Skeletal muscle cell (primary cell): ENCODE data around the gene DYNC1I1.
"Not testable (repeated sequence)": the region's sequence is repeated elsewhere in the genome, so short reads cannot be mapped to it uniquely, and the experiment has no call there.

Experiments
- DNase-seq: peaks from one replicate; pipeline ENCODE4 v3.0.0-alpha.2; 2010; ENCODE audit warnings: low read depth
- H3K4me3 ChIP-seq: 2 replicates; pipeline ENCODE4 v1.5.1; 2011; ENCODE audit warnings: low read depth, mild to moderate bottlenecking, control low read depth, low read length, moderate library complexity

Gene DYNC1I1

GRCh38 chr7:95931460-95932232 lies 159.3 kb downstream of the DYNC1I1 start:
- DNase-seq, result no peak
- H3K4me3 ChIP-seq, result no peak overlapping the region

- no peak for DNase-seq
- H3K4me3 ChIP-seq, result no peak overlapping the region
These were observed 161.3 kb downstream of the DYNC1I1 start for GRCh38 chr7:95933618-95934017.

DNA sequence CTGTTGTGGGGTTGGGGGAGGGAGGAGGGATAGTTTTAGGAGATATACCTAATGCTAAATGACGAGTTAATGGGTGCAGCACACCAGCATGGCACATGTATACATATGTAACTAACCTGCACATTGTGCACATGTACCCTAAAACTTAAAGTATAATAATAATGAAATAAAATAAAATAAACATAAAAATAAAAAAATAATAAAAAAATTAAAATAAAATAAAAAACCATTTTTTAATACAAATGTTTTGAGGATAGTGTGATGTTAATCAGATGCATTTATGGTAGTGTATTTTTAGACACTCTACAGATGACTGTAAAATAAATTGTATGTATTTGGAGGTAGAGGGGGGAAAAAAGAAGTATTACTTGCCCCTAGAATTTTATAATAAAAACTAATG lies 172.5 kb downstream of the DYNC1I1 start:
- not testable (repeated sequence) for DNase-seq, H3K4me3 ChIP-seq

DNA sequence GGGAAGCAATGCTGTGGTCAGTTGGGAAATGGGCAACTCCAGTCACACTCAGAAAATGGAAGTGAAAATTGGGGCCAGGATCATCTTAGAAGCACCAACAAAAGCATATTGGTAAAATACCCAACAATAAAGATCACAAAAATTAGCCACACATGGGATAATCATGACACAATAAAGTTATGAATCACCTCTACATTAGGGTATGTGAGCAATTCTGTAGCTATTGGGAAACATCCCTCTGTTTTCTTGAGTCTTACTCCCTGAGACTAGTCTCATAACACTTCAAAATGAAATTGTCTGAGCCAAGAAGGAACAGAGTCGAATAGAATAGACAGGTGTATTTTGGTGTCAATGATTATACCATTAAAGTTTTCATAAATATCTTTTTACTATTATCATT lies 178.3 kb downstream of the DYNC1I1 start:
- no peak overlapping the region for H3K4me3 ChIP-seq
- no peak for DNase-seq

DNA sequence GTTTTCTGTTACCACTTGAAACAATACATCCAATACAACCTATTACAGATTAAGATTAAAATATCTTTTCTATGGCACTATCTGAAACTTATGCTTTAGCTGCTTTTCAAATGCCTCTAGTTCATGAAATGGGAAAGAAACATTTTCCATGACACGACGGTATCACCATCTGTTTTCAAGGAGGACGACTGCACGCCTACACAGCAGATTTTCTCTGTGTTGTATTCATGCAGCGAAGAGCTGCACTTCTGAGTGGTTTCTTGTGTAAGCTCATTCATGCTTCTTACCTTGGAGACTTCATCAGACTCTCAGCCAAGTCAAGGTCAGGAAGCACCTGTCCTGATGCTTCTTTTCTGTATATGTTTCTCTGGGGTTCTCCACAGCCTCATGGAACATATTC lies 179.2 kb downstream of the DYNC1I1 start:
- no peak for DNase-seq
- no peak overlapping the region for H3K4me3 ChIP-seq

DNA sequence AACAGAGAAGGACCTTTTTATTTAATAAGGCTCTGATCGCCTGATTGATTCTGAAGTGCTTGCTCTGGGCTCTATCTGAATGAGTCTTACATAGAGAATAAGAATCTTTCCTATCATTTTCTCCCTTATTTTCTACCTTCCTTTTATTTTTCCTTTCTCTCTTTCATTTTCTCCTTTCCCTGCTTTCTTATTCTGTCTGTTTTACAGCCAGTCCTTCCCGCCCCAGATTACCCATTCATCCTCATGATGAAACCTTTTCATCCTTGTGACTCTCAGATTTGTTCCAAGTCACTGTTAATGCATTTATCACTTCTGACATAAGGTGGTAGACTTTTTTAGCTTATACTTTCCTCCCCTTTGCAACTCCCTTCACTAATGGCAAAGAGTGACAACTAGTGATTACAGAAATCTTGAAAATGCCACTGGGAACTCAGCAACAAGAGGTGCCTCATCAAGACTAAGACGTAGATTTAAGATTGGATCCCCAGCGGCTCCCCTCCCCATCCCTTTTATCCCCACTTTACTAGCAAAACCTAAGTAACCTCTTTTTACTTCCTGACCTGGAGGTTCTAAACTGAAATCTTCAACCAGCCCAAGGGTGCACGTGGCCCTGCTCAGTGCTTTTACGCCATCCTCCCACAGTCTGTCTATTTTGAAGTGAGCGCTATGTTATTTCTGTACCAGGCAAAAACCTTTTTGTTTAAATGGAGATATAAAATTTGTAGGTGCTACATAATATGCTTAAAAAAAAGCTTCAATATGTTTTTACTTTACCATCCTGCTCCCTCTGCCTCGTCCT lies 179.8 kb downstream of the DYNC1I1 start:
- DNase-seq, result no peak
- H3K4me3 ChIP-seq, result no peak overlapping the region

- no peak overlapping the region for H3K4me3 ChIP-seq
- DNase-seq, result no peak
These were observed 180.5 kb downstream of the DYNC1I1 start for GRCh38 chr7:95952851-95953250.

- no peak for DNase-seq
- no peak overlapping the region for H3K4me3 ChIP-seq
These were observed 183.4 kb downstream of the DYNC1I1 start for GRCh38 chr7:95955748-95956147.

- DNase-seq, result no peak
- no peak overlapping the region for H3K4me3 ChIP-seq
These were observed 185.2 kb downstream of the DYNC1I1 start for GRCh38 chr7:95957510-95957909.

- no peak for DNase-seq
These were observed 188.4 kb downstream of the DYNC1I1 start for GRCh38 chr7:95960706-95961244.

GRCh38 chr7:95963446-95963990 lies 191.2 kb downstream of the DYNC1I1 start:
- H3K4me3 ChIP-seq, result no peak overlapping the region
- DNase-seq, result no peak

More at GRCh38 chr7:95960706-95961244, 188.4 kb downstream of the DYNC1I1 start:
- H3K4me3 ChIP-seq, result no peak overlapping the region

DNA sequence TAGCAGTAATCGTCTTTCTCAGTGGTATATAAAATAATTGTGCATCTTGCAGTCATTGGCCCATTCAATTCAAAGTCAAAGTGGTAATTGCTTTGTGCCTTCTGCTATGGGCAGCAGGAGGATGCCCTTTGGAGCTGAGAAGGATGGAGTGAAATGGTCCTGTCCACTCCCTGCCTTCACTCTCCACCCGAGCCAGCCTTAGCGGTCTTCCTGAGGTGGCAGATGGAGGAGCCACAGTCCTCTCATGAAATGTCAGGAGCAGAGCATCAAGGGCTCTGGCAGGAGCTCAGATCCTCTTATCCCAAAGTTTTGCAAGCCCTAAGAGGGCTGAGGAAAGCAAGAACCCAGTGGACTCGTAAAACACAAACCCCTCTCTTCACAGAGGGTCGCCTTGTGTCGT lies 199.4 kb downstream of the DYNC1I1 start:
- no peak overlapping the region for H3K4me3 ChIP-seq
- no peak for DNase-seq

DNA sequence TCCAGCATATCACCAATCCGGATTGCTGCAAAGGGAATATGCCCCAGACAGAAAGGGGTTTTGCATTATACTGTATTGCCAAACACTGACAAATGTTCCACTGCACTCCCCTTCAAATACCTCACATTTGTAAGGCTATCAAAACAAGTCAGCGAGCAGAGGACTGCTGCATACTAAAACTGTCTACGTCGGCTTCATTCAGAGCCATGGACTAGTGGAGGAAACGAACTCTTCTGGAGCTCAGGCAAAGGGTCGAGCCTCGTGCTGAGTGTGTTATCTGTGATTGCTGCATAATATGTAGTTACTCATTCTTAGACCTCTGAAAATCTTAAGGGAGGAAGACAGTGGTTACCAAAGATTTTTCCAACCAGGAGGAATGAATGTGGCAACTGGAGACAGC lies 200.2 kb downstream of the DYNC1I1 start:
- DNase-seq, result no peak
- H3K4me3 ChIP-seq, result no peak overlapping the region

- no peak overlapping the region for H3K4me3 ChIP-seq
- no peak for DNase-seq
These were observed 201.8 kb downstream of the DYNC1I1 start for GRCh38 chr7:95974108-95974507.

DNA sequence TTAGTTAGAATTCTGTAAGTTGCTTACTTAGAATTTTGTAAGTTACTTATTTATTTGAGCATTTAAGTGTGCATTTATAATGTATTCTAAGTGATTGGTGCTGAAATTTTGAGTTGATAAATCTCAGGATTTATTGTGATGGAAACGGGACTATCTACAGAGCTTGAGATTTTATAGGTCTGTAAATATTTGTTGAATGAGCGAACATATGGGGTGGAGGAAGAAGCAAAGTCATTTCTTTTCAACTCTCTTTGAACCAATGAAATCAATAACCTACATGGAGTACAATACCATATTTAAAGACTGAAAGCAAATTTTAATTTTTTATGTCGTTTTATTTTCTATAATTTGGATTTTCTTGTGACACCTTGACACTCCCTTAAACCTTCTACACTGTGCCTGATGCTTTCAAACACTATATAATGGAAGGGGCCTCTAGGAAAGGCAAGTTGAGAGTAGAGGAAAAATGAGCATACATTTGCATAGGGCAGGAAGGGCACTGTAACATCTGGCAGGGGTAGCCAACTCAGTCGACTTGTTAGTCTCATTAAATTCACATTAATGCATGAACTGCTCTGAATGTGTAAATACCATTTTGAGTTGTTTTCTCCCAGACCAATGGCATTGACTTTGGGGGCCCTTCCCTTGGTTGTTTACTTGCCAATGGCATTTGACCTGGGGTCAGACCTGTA lies 204.2 kb downstream of the DYNC1I1 start:
- no peak for DNase-seq
- no peak overlapping the region for H3K4me3 ChIP-seq

DNA sequence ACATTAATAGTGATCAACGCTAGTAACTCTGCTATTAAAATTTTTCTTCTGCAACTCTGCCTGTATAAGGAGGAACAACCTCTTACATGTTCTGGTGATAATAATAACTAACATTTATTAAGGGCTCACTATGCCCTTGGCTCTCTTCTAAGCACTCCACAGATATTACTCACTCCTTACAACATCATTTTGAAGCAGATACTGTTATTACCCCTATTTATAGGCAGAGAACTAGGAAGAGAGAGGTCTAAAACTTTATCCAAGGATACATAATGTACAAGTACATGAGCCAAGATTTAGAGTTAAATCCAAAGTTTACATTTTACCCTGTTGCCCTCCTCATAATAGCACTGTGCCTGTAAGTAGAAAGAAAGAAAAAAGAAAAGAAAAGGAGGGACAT lies 205.6 kb downstream of the DYNC1I1 start:
- no peak for DNase-seq
- H3K4me3 ChIP-seq, result no peak overlapping the region

DNA sequence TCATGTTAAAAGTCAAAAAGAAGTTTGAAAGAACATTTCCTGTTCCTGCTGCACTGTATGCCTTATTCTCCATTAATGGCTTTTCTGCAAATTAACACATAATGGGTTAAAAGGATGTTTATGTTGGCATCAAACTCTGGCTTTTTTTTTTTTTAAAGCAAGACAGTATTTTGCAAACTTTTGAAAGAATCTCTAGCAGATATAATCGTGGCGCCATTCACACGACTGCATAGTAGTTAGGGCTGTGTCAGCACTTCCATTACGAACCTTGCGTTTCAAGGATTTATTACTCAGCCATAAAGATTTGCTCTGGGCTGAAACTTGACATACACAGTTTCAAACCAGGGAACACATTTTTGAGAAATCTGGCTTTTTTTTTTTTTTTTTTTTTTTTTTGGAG lies 207.8 kb downstream of the DYNC1I1 start:
- DNase-seq, result no peak
- no peak overlapping the region for H3K4me3 ChIP-seq

DNA sequence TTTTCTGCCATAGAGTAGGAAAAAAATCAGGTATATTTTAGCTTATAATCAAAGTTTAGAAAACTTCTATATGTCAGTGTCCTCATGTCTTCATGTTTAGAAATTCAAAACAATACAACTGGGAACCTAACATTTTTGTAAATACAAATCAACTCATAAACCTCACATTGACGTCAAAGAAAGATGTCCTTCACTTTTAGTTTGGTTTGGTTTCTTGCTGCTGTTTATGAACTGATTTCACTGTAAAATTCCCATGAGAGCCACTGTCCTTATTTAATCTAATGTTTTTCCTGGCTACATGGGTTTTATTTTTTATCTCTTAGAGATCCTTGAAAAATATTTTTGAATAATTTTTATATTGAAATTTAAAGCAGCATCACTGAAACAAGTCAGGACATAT lies 208.4 kb downstream of the DYNC1I1 start:
- no peak overlapping the region for H3K4me3 ChIP-seq
- no peak for DNase-seq

- DNase-seq, result no peak
These were observed 213.9 kb downstream of the DYNC1I1 start for GRCh38 chr7:95986178-95986764.

More at GRCh38 chr7:95986178-95986764, 213.9 kb downstream of the DYNC1I1 start:
- H3K4me3 ChIP-seq, result no peak overlapping the region
